ENCODE measurements around the gene EXOC2.
"Not testable (repeated sequence)": the region's sequence is repeated elsewhere in the genome, so short reads cannot be mapped to it uniquely, and the experiment has no call there.

EXOC2 gene

GRCh38 chr6:579339-579738 is 113.6 kb downstream of the EXOC2 start:
- DNase-seq (ENCODE audit: low read depth): no peak

- DNase-seq (ENCODE audit: low read depth): no peak
Measured at GRCh38 chr6:572596-573265, 120.2 kb downstream of the EXOC2 start.

GRCh38 chr6:571892-572291 is 121.0 kb downstream of the EXOC2 start:
- DNase-seq (ENCODE audit: low read depth): no peak

GRCh38 chr6:570825-571224 is 122.1 kb downstream of the EXOC2 start:
- DNase-seq (ENCODE audit: low read depth): no peak

GRCh38 chr6:568954-569523 is 123.9 kb downstream of the EXOC2 start:
- no peak for DNase-seq (ENCODE audit: low read depth)

GRCh38 chr6:568085-568484 is 124.9 kb downstream of the EXOC2 start:
- DNase-seq (ENCODE audit: low read depth): no peak

GRCh38 chr6:563863-564262 is 129.1 kb downstream of the EXOC2 start:
- no peak for DNase-seq (ENCODE audit: low read depth)

- no peak for DNase-seq (ENCODE audit: low read depth)
Measured at GRCh38 chr6:562052-562676, 130.8 kb downstream of the EXOC2 start.

- DNase-seq (ENCODE audit: low read depth): not testable (repeated sequence)
Measured at GRCh38 chr6:561335-561734, 131.6 kb downstream of the EXOC2 start.

GRCh38 chr6:558959-559358 is 134.0 kb downstream of the EXOC2 start:
- no peak for DNase-seq (ENCODE audit: low read depth)

GRCh38 chr6:558089-558488 is 134.8 kb downstream of the EXOC2 start:
- DNase-seq (ENCODE audit: low read depth): no peak

GRCh38 chr6:551829-552350 is 141.0 kb downstream of the EXOC2 start:
- no peak for DNase-seq (ENCODE audit: low read depth)

GRCh38 chr6:551405-551804 is 141.5 kb downstream of the EXOC2 start:
- peak; percentile 49 for DNase-seq (ENCODE audit: low read depth)

- DNase-seq (ENCODE audit: low read depth): no peak
Measured at GRCh38 chr6:549906-550305, 143.0 kb downstream of the EXOC2 start.

GRCh38 chr6:548517-548916 is 144.4 kb downstream of the EXOC2 start:
- peak; percentile 47 for DNase-seq (ENCODE audit: low read depth)

- no peak for DNase-seq (ENCODE audit: low read depth)
Measured at GRCh38 chr6:548091-548490, 144.8 kb downstream of the EXOC2 start.

GRCh38 chr6:540490-540889 is 152.4 kb downstream of the EXOC2 start:
- no peak for DNase-seq (ENCODE audit: low read depth)

GRCh38 chr6:537114-537513 is 155.8 kb downstream of the EXOC2 start:
- DNase-seq (ENCODE audit: low read depth): no peak

- no peak for DNase-seq (ENCODE audit: low read depth)
Measured at GRCh38 chr6:530425-530824, 162.5 kb downstream of the EXOC2 start.

- DNase-seq (ENCODE audit: low read depth): no peak
Measured at GRCh38 chr6:528989-529388, 163.9 kb downstream of the EXOC2 start.

GRCh38 chr6:527989-528673 is 164.8 kb downstream of the EXOC2 start:
- DNase-seq (ENCODE audit: low read depth): no peak

- DNase-seq (ENCODE audit: low read depth): no peak
Measured at GRCh38 chr6:524803-525202, 168.1 kb downstream of the EXOC2 start.

- DNase-seq (ENCODE audit: low read depth): no peak
Measured at GRCh38 chr6:520820-521219, 172.1 kb downstream of the EXOC2 start.

All from activated T-cell treated with anti-CD3 and anti-CD28 coated beads for 48 hours (primary cell).